ENCODE data around the gene NR4A2. TPM values are rescaled to one million over a fixed set of nuclear protein-coding genes. Genes with fewer than 3 reads are reported as not detected.

NR4A2 gene
- total RNA-seq, 1 experiment from 2014 or later: 0.85 TPM

DNA sequence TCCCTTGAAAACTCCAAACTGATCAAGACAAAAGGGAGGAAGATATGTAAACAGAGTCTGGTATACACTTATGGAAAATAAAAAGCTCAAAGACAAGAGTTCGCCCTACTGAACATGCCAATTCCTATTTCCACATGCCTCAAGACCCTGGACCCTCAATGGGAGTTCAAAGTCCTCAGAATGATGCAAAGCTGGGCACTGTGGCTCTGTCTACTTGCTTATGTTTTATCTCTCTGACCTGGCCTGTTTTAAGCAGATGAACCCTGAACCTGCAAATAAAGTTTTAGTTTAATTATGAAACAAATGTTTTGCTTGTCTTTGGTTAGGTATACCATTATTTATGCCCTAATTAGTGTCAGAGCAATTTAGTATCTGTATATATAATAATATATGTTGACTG is 22.6 kb downstream of the NR4A2 start:
- no peak for DNase-seq (ENCODE audit: low read depth, low spot score)
- no TSS peak for BruUV-seq (replicated peaks)
- ChIA-PET CTCF (no interaction called here), POLR2A (no interaction called here)
- in situ Hi-C loops (cut with HindIII; ENCODE audit: low pct_unique_long_range_greater_than_20kb, low sequenced_read_pairs): no loop called here
- H3K4me1 ChIP-seq (ENCODE audit: control insufficient read depth, insufficient read depth, low read length): no peaks in the 10 kb centered on the region
- no peak for TF ChIP-seq SIN3A (IDR thresholded peaks at IDR 0.05; ENCODE audit: borderline replicate concordance, insufficient read depth, low read depth, low read length)
- TF ChIP-seq, protein P1, sequence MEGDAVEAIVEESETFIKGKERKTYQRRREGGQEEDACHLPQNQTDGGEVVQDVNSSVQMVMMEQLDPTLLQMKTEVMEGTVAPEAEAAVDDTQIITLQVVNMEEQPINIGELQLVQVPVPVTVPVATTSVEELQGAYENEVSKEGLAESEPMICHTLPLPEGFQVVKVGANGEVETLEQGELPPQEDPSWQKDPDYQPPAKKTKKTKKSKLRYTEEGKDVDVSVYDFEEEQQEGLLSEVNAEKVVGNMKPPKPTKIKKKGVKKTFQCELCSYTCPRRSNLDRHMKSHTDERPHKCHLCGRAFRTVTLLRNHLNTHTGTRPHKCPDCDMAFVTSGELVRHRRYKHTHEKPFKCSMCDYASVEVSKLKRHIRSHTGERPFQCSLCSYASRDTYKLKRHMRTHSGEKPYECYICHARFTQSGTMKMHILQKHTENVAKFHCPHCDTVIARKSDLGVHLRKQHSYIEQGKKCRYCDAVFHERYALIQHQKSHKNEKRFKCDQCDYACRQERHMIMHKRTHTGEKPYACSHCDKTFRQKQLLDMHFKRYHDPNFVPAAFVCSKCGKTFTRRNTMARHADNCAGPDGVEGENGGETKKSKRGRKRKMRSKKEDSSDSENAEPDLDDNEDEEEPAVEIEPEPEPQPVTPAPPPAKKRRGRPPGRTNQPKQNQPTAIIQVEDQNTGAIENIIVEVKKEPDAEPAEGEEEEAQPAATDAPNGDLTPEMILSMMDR (IDR thresholded peaks at IDR 0.05): no peak
- no peak for TF ChIP-seq TCF7L2 (IDR thresholded peaks at IDR 0.05; ENCODE audit: low read depth, low read length)
- TF ChIP-seq POLR2AphosphoS5 (IDR thresholded peaks at IDR 0.05; ENCODE audit: low read depth, low read length): no peak
- TF ChIP-seq, protein P2, sequence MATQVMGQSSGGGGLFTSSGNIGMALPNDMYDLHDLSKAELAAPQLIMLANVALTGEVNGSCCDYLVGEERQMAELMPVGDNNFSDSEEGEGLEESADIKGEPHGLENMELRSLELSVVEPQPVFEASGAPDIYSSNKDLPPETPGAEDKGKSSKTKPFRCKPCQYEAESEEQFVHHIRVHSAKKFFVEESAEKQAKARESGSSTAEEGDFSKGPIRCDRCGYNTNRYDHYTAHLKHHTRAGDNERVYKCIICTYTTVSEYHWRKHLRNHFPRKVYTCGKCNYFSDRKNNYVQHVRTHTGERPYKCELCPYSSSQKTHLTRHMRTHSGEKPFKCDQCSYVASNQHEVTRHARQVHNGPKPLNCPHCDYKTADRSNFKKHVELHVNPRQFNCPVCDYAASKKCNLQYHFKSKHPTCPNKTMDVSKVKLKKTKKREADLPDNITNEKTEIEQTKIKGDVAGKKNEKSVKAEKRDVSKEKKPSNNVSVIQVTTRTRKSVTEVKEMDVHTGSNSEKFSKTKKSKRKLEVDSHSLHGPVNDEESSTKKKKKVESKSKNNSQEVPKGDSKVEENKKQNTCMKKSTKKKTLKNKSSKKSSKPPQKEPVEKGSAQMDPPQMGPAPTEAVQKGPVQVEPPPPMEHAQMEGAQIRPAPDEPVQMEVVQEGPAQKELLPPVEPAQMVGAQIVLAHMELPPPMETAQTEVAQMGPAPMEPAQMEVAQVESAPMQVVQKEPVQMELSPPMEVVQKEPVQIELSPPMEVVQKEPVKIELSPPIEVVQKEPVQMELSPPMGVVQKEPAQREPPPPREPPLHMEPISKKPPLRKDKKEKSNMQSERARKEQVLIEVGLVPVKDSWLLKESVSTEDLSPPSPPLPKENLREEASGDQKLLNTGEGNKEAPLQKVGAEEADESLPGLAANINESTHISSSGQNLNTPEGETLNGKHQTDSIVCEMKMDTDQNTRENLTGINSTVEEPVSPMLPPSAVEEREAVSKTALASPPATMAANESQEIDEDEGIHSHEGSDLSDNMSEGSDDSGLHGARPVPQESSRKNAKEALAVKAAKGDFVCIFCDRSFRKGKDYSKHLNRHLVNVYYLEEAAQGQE (IDR thresholded peaks at IDR 0.05; ENCODE audit: insufficient read depth in 1 of 2, low read depth in 2 of 2, low read length in 1 of 2): no peak
- H3K27me3 ChIP-seq (ENCODE audit: control insufficient read depth, insufficient read depth, low read length): peaks cover 3% of the 10 kb centered on the region
- H3K27ac ChIP-seq (ENCODE audit: low read length): no peak overlapping the region
- intact Hi-C loops (cut with micrococcal nuclease; ENCODE audit: unreplicated experiment): no loop called here
- no peaks in the 10 kb centered on the region for H3K36me3 ChIP-seq (ENCODE audit: control insufficient read depth, insufficient read depth, low read length)
- ATAC-seq: no peak
- no peak overlapping the region for H3K4me3 ChIP-seq (ENCODE audit: low read depth in 2 of 2, low read length in 2 of 2)
- no peaks in the 10 kb centered on the region for H3K9me3 ChIP-seq (ENCODE audit: control insufficient read depth, insufficient read depth, low read depth, low read length)

DNA sequence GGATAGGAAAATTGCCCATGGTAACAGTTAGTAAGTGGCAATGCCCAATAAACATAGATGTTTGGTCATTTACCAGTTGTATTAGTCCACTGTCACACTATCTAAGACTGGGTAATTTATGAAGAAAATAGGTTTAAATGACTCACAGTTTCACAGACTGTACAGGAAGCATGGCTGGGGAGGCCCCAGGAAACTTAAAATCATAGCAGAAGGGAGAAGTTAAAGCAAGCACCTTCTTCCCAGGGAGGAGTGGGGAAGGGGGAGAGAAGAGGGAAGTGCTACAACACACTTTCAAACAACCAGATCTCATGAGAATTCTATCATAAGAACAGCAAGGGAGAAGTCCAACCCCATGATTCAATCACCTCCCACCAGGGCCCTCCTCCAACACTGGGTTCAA is 23.4 kb downstream of the NR4A2 start:
- DNase-seq (ENCODE audit: low read depth, low spot score) (no peak), ATAC-seq (no peak)
- H3K36me3 ChIP-seq (ENCODE audit: control insufficient read depth, insufficient read depth, low read length): no peaks in the 10 kb centered on the region
- H3K4me1 ChIP-seq (ENCODE audit: control insufficient read depth, insufficient read depth, low read length): no peaks in the 10 kb centered on the region
- in situ Hi-C loops (cut with HindIII; ENCODE audit: low pct_unique_long_range_greater_than_20kb, low sequenced_read_pairs) (no loop called here), intact Hi-C loops (cut with micrococcal nuclease; ENCODE audit: unreplicated experiment) (no loop called here)
- POLR2A ChIA-PET: no interaction called here
- no TSS peak for BruUV-seq (replicated peaks)
- no peak overlapping the region for H3K27ac ChIP-seq (ENCODE audit: low read length)
- TF ChIP-seq POLR2AphosphoS5 (IDR thresholded peaks at IDR 0.05; ENCODE audit: low read depth, low read length) (no peak), SIN3A (IDR thresholded peaks at IDR 0.05; ENCODE audit: borderline replicate concordance, insufficient read depth, low read depth, low read length) (no peak), TCF7L2 (IDR thresholded peaks at IDR 0.05; ENCODE audit: low read depth, low read length) (no peak)
- TF ChIP-seq, protein P2 (IDR thresholded peaks at IDR 0.05; ENCODE audit: insufficient read depth in 1 of 2, low read depth in 2 of 2, low read length in 1 of 2): no peak
- TF ChIP-seq, protein P1 (IDR thresholded peaks at IDR 0.05): no peak
- H3K27me3 ChIP-seq (ENCODE audit: control insufficient read depth, insufficient read depth, low read length): peaks cover 2% of the 10 kb centered on the region; the same call in 1 of the 2 replicates
- H3K9me3 ChIP-seq (ENCODE audit: control insufficient read depth, insufficient read depth, low read depth, low read length): no peaks in the 10 kb centered on the region
- CTCF ChIA-PET: no interaction called here
- H3K4me3 ChIP-seq (ENCODE audit: low read depth in 2 of 2, low read length in 2 of 2): no peak overlapping the region
